Neuron (in vitro differentiated cells): Measurements from ENCODE around the gene AGPAT2.

Source experiments
- H2AFZ ChIP-seq: one replicate; pipeline ENCODE4 v1.6.1; 2013; ENCODE audit warnings: low read depth, mild to moderate bottlenecking, inconsistent platforms, low read length, moderate library complexity
- H3K27me3 ChIP-seq: one replicate; pipeline ENCODE4 v1.6.1; 2013; ENCODE audit warnings: low read length; ENCODE audit not compliant: insufficient read depth
- H3K36me3 ChIP-seq: one replicate; pipeline ENCODE4 v1.6.1; 2013; ENCODE audit warnings: low read length; ENCODE audit not compliant: insufficient read depth
- H3K4me1 ChIP-seq: one replicate; pipeline ENCODE4 v1.6.1; 2013; ENCODE audit warnings: low read length; ENCODE audit not compliant: insufficient read depth
- H3K4me3 ChIP-seq: 2 replicates; pipeline ENCODE4 v1.5.1; 2013; ENCODE audit warnings: mild to moderate bottlenecking, low read length, moderate library complexity
- H3K9me3 ChIP-seq: one replicate; pipeline ENCODE4 v1.6.1; 2013; ENCODE audit warnings: low read length

AGPAT2 gene

DNA sequence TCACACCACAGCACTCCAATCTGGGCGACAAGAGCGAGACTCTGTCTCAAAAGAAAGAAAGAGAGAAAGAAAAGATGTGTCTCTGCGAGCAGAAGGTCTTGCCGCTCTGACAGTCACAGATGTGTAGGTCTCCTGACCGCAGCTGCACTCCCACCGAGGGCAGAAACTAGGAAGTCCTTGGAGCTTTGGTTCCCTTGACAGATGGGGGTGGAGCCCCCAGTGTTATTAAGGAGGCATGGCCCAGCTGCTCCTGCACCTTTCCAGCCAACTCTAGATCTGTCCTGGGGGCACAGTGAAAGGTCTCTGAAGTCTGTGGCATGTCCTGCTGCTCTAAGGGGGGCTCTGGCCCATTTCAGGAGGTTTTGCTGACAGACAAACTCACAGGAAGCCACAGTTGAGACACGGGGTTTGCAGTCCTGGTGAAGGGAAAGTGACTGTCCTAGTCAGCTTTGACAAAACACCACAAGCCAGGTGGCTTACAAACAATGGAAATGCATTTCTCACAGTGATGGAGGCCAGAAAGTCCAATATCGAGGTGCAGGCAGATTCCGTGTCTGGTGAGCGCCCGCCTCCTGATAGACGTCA, 16.1 kb upstream of the AGPAT2 start:
- H3K36me3 ChIP-seq: no peaks in the 10 kb centered on the region
- H3K4me3 ChIP-seq: no peak overlapping the region
- H2AFZ ChIP-seq: no peak overlapping the region
- peaks cover 6% of the 10 kb centered on the region for H3K9me3 ChIP-seq
- H3K27me3 ChIP-seq: peaks cover 16% of the 10 kb centered on the region
- no peaks in the 10 kb centered on the region for H3K4me1 ChIP-seq

DNA sequence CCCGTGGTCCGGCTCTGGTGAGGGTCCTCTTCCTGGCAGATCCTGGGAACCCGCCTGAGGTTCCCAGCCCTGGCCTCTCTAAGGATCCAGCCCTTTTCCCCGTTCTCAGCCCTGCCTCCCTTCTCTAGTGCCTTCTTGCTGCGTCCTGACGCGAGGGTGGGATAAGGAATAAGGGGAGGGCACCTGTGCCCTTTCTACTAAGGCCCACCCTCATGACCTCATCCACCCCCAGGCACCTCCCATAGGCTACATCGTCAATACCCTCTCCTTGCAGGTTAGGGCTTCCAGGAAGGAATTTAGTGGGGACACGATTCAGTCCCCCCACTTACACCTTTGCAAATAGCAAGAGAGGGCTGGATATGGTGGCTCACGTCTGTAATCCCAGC, 14.4 kb upstream of the AGPAT2 start:
- Histone ChIP-seq H3K9me3 (no peaks in the 10 kb centered on the region), H3K4me1 (no peaks in the 10 kb centered on the region), H3K4me3 (no peak overlapping the region), H2AFZ (no peak overlapping the region), H3K27me3 (peaks cover 16% of the 10 kb centered on the region), H3K36me3 (no peaks in the 10 kb centered on the region)

DNA sequence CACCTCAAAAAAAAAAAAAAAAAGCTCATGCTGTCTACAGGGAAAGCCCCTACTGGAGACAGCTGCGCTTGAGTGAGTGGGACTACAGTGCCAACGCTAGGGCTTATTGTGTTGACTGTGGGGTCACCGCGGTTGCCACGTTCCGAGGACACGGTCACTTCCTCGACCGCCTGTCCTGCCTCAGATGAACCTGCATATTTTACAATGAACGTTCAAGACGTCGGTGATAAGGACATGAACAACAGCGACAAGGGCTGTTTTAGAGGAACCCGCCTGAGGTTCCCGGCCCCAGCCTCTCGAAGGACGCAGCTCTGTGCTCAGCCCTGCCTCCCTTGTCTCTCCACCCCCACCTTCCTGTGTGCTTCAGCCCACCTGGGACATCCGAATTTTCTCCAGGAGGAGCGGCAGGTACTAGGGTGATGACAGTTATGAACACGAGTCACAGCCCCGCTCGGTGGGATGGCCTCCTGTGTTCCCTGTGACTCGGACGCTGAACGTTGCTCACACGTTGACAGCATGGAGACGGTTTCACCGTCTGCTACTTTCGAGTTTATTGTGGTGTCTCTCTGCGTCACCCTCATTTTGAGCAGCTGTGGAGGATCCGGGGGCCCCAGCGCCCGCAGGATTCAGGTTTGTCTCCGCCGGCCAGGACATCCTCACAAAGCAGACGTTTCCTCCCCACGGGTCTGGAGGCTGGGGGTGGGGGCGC, 13.9 kb upstream of the AGPAT2 start:
- no peak overlapping the region for H2AFZ ChIP-seq
- H3K4me3 ChIP-seq: no peak overlapping the region
- H3K4me1 ChIP-seq: no peaks in the 10 kb centered on the region
- no peaks in the 10 kb centered on the region for H3K36me3 ChIP-seq
- peaks cover 16% of the 10 kb centered on the region for H3K27me3 ChIP-seq
- no peaks in the 10 kb centered on the region for H3K9me3 ChIP-seq

DNA sequence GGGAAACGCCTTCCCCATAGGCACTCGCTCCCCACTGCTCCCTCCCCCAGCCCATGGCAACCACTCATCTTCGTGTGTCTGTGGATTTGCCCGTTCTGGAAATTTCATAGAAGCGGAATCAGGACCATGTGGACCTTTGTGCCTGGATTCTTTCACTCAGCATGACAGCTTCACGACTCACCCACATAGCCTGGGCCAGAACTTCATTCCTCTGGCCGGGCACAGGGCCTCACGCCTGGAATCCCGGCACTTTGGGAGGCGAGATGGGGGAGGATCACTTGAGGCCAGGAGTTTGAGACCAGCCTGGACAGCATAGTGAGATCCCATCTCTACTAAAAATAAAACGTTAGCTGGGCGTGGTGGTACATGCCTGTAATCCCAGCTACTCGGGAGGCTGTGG, 13.0 kb upstream of the AGPAT2 start:
- Histone ChIP-seq H2AFZ (no peak overlapping the region), H3K4me1 (no peaks in the 10 kb centered on the region), H3K36me3 (no peaks in the 10 kb centered on the region), H3K9me3 (no peaks in the 10 kb centered on the region), H3K27me3 (peaks cover 13% of the 10 kb centered on the region), H3K4me3 (no peak overlapping the region)

DNA sequence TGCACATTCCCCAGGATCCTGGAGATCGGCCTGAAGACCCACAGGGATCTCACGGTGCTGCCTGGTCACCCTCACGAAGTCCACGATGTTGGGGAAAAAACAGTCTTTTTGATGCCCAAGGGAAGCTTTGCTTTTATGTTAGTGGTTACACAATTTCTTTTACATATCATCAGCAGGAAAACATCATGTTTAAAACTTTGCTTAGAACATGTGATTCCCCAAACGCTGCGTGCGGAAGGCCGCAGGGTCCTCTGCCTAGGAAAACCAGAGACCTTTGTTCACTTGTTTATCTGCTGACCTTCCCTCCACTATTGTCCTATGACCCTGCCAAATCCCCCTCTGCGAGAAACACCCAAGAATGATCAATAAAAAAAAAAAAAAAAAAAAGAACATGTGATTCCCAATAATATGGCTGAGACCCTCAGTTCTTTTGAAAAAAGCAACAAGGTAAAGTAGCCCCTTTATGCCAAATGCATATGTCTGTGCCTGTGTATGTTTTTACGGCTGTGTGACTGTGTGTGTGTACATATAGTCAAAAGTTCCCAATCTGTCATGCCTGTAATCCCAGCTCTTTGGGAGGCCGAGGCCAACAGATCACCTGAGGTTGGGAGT, 11.5 kb upstream of the AGPAT2 start:
- H3K4me3 ChIP-seq: no peak overlapping the region
- no peak overlapping the region for H2AFZ ChIP-seq
- H3K4me1 ChIP-seq: no peaks in the 10 kb centered on the region
- peaks cover 12% of the 10 kb centered on the region for H3K27me3 ChIP-seq
- no peaks in the 10 kb centered on the region for H3K9me3 ChIP-seq
- H3K36me3 ChIP-seq: no peaks in the 10 kb centered on the region

DNA sequence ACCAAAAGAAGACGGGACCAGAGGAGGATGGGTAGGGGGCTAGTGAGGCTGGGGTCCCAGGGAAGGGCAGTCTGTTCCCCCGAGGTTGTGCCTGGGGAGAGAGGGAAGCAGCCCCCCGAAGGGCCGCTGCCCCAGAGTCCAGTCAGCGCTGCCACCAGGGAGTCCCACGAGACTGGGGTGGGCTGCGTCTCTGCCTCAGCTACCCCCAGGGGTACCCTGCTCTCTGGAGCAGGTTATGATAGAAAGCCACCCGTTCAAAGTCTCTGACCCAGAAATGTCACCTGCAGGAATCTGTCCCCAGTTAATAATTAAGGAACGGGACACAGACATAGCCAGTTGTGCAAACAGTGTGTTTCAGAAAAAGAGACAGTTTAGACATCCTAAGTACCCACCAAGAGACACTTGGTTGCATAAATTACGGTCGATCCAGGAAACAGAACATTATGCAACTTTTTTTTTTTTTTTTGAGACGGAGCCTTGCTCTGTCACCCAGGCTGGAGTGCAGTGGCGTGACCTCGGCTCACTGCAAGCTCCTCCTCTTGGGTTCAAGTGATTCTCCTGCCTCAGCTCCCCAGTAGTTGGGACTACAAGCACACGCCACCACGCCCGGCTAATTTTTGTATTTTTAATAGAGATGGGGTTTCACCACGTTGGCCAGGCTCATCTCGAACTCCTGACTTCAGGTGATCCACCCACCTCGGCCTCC, 10.7 kb upstream of the AGPAT2 start:
- Histone ChIP-seq H3K4me1 (no peaks in the 10 kb centered on the region), H3K27me3 (peaks cover 18% of the 10 kb centered on the region), H3K36me3 (no peaks in the 10 kb centered on the region), H3K9me3 (no peaks in the 10 kb centered on the region), H3K4me3 (no peak overlapping the region), H2AFZ (no peak overlapping the region)

DNA sequence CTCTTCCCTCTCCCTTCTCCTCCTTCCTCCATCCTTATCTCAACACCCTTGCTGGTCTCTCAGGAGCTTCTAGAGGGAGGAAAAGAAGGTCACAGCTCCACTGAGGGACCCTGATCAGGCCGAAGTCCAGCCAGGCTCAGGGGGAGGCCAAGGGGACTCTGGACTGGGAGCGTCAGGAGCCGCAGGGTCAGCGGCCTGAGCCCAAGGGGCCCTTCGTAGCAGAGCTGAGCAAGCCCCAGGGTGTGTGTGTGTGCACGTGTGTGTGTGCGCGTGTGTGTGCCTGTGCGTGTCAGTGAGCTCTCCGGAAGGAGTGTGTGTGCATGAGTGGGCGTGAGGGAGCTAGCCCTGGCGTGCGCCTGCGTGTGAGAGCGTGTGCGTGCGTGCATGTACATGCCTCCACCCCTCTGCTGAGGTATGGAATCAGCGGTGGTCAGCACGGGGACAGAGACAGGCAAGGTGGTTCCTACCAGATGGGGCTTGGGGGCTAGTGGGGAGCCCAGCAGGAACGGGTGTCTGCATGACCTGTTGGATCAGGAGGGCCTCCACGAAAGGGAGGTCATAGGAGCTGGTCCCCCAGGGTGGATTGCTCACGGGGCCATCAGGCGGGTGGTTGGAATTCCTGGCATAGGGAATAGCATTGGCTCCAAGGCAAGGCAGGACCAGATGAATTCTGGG, 10.0 kb upstream of the AGPAT2 start:
- H3K27me3 ChIP-seq: peaks cover 24% of the 10 kb centered on the region
- no peaks in the 10 kb centered on the region for H3K4me1 ChIP-seq
- H3K4me3 ChIP-seq: no peak overlapping the region
- H3K36me3 ChIP-seq: no peaks in the 10 kb centered on the region
- H3K9me3 ChIP-seq: no peaks in the 10 kb centered on the region
- no peak overlapping the region for H2AFZ ChIP-seq

DNA sequence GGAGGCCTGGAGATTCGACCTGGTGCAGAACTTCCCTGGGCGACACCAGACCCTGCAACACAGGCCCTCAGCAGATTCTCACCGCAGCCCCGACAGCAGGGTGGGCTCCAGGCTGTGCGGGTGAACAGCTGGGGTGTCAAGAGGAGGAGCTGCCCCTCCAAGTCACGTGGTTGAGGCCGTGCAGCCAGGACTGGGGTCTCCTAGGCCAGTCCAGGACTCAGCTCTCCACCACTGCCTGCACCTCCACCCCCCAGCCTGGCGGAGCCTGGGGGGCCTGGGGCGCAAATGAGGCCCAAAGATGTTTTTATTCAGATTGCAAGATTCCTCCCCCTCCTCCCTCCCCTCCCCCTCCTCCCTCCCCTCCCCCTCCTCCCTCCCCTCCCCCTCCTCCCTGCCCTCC, 9.2 kb upstream of the AGPAT2 start:
- Histone ChIP-seq H3K4me1 (no peaks in the 10 kb centered on the region), H2AFZ (no peak overlapping the region), H3K36me3 (no peaks in the 10 kb centered on the region), H3K27me3 (peaks cover 25% of the 10 kb centered on the region), H3K4me3 (no peak overlapping the region), H3K9me3 (no peaks in the 10 kb centered on the region)

DNA sequence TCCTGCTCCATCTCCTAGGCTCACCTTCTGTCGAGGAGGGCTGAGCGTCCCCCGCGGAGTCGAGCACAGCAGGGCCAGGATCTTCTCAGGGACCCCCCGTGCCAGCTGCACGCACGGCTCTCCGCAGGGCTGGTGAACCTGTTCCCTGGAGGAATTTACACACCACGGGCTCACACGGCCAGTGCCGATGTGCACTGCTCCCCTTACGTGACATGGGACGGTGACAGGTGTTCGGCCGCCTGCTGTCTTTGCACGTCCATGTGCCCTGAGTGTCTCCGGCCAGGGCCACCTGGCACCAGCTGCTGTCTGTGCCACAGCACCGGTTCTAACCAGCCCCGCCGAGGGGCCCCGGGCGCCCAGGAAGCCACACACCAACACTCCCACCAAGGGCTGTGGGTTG, 8.7 kb upstream of the AGPAT2 start:
- no peaks in the 10 kb centered on the region for H3K4me1 ChIP-seq
- H3K36me3 ChIP-seq: no peaks in the 10 kb centered on the region
- H3K27me3 ChIP-seq: peaks cover 20% of the 10 kb centered on the region
- H3K4me3 ChIP-seq: no peak overlapping the region
- H2AFZ ChIP-seq: no peak overlapping the region
- no peaks in the 10 kb centered on the region for H3K9me3 ChIP-seq

DNA sequence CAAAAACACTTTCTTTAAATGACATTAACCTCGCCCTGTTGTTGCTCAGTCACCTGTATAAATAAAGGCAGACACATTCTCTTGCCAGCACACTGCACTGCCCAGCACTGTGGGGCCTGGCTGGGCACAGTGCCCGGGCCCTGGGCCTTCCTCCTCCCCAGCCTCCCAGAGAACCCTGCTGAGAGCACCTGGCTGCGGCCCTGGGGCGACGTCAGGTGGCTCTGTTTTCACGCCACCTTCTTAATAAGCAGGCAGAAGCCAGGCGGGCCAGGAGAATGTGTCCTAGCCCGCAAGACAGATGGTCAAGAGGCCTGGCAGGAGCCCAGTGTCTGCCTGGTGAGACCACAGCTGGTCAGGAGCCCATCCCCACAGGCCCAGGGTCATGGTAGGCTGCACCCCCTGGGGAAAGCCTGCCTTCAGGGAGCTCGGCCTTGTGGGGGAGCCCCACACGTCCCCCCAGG, 8.2 kb upstream of the AGPAT2 start:
- Histone ChIP-seq H3K4me1 (no peaks in the 10 kb centered on the region), H3K9me3 (no peaks in the 10 kb centered on the region), H3K4me3 (no peak overlapping the region), H3K36me3 (no peaks in the 10 kb centered on the region), H3K27me3 (peaks cover 19% of the 10 kb centered on the region), H2AFZ (no peak overlapping the region)

DNA sequence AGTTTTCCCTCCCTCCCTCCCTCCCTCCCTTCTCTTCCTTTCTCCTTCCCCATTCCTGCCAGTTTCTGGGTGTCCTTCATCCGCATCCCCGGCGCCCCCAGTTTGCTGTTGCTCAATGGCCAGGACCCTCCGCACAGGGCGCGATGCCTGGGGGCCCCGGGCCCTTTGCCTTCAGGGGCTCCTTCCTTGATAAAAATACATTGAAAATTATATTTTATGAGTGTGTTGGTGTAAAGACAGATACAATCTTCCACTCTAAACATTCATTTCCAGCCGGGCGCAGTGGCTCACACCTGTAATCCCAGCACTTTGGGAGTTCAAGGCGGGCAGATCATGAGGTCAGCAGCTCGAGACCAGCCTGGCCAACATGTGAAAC, 7.6 kb upstream of the AGPAT2 start:
- Histone ChIP-seq H2AFZ (no peak overlapping the region), H3K27me3 (peaks cover 20% of the 10 kb centered on the region), H3K4me1 (no peaks in the 10 kb centered on the region), H3K4me3 (no peak overlapping the region), H3K36me3 (no peaks in the 10 kb centered on the region), H3K9me3 (no peaks in the 10 kb centered on the region)

DNA sequence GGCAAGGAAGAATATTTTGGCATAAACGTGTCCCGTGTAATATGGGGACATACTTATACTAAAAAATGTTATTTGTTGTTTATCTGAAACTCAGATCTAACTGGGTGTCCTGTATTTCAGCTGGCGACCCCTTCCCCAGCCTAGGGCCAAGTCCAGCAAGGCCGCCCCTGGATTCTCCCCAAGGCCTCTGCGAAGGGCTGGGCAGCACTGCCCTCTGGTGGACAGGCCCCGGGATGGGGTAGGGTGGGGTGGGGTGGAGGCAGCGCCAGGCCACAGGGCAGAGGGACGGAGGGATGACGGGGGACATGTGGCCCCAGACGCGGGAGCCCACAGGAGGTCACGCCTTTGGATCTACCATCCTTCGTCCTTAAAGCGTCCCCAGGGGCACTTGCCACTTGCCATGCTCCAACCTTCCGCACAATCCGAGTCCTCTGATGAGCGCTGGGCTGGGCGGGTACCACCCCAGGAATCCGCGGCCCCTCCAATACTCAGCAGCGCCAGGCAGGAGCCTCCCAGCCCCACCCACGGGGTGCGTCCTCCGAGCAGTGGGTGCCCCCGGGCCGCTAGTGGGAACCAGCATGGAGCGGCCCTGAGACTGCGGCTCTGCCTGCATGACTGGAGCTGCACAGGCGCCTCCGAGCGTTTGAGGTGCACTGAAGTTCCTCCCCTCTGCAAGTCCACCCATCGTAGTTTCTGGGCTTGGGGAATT, 7.1 kb upstream of the AGPAT2 start:
- Histone ChIP-seq H3K27me3 (peaks cover 22% of the 10 kb centered on the region), H3K4me1 (no peaks in the 10 kb centered on the region), H3K36me3 (no peaks in the 10 kb centered on the region), H2AFZ (no peak overlapping the region), H3K4me3 (no peak overlapping the region), H3K9me3 (no peaks in the 10 kb centered on the region)
